ENCODE results near the gene NDUFS5. TPM values are rescaled to one million over a fixed set of nuclear protein-coding genes. Genes with fewer than 3 reads are reported as not detected.

NDUFS5 gene
- total RNA-seq, 6 experiments from 2014 or later: 86.2 to 352 (median 90.0) TPM

Other genes with a start within 250 kb of the NDUFS5 start
- 10 to 100 TPM in 2 of 6 experiments, 1 to 10 TPM in 4; 7.6 to 16.5 (median 8.6) TPM for gene RRAGC, start 166.6 kb upstream of the NDUFS5 start, total RNA-seq
- 10 to 100 TPM in 2 of 6 experiments, 1 to 10 TPM in 4; 6.0 to 14.4 (median 8.3) TPM for gene MYCBP, start 153.0 kb upstream of the NDUFS5 start, total RNA-seq
- not detected for gene GJA9, start 144.8 kb upstream of the NDUFS5 start, total RNA-seq
- gene RHBDL2, start 84.5 kb upstream of the NDUFS5 start, total RNA-seq: under 1 TPM in 1 of 6 experiments, not detected in 5; 0.12 TPM
- gene AKIRIN1, start 35.1 kb upstream of the NDUFS5 start, total RNA-seq: 10 to 100 TPM; 18.9 to 37.3 (median 28.5) TPM
- gene MACF1, start 178.3 kb downstream of the NDUFS5 start, total RNA-seq: 100 to 1,000 TPM in 3 of 6 experiments, 10 to 100 TPM in 3; 78.4 to 141 (median 100) TPM